CD8-positive, alpha-beta memory T cell (primary cell): ENCODE data around the gene DEPDC1. TPM values are rescaled to one million over a fixed set of nuclear protein-coding genes. Genes with fewer than 3 reads are reported as not detected.
A peak's percentile ranks its signal among the peaks of the same experiment; 100 is the strongest.
"Not testable (repeated sequence)": the region's sequence is repeated elsewhere in the genome, so short reads cannot be mapped to it uniquely, and the experiment has no call there.

Experiments used
- CTCF ChIA-PET: fragments of 350-600 bp; sonication (Branson Sonifier 250); formaldehyde crosslinking; loops from one replicate; lab custom pipeline; 2021; ENCODE audit warnings: antibody characterized with exemption; lab: Charles Lee
- POLR2A ChIA-PET: fragments of 350-600 bp; sonication (Branson Sonifier 250); formaldehyde crosslinking; loops from one replicate; lab custom pipeline; 2021; ENCODE audit warnings: antibody characterized with exemption; lab: Charles Lee
- DNase-seq, 5 donors: peaks; one replicate each; pipeline versions ENCODE4 v3.0.0 to v3.0.0-alpha.2; 2020 to 2022; ENCODE audit warnings: mixed read lengths in 1 of 5
- H3K27ac ChIP-seq: one replicate; pipeline ENCODE4 v1.7.0; 2013; ENCODE audit warnings: low read depth, mild to moderate bottlenecking, low read length, moderate library complexity
- H3K27me3 ChIP-seq: 2 replicates; pipeline ENCODE4 v1.7.0; 2013; ENCODE audit warnings: low read length, mild to moderate bottlenecking; ENCODE audit not compliant: insufficient read depth, poor library complexity, severe bottlenecking
- H3K36me3 ChIP-seq: 2 replicates; pipeline ENCODE4 v1.7.0; 2013; ENCODE audit warnings: mild to moderate bottlenecking, low read length, moderate library complexity; ENCODE audit not compliant: insufficient read depth
- H3K4me1 ChIP-seq: 2 replicates; pipeline ENCODE4 v1.7.0; 2013; ENCODE audit warnings: mild to moderate bottlenecking, low read length, moderate library complexity; ENCODE audit not compliant: insufficient read depth
- H3K4me3 ChIP-seq: 2 replicates; pipeline ENCODE4 v1.7.0; 2013; ENCODE audit warnings: mild to moderate bottlenecking, low read length
- H3K9me3 ChIP-seq: 2 replicates; pipeline ENCODE4 v1.7.0; 2013; ENCODE audit warnings: mild to moderate bottlenecking, low read length
- H3K27ac Mint-ChIP-seq, 8 donors: one replicate each; pipeline ENCODE4 v1.8.0; 2020 to 2021; ENCODE audit warnings: mixed read lengths in 8 of 8, mild to moderate bottlenecking in 6 of 8, inconsistent platforms in 3 of 8, moderate library complexity in 3 of 8
- H3K27me3 Mint-ChIP-seq, 2 donors: one replicate each; pipeline ENCODE4 v1.8.0; 2020 to 2021; ENCODE audit warnings: mixed read lengths in 2 of 2, mild to moderate bottlenecking in 1 of 2, moderate library complexity in 1 of 2
- H3K36me3 Mint-ChIP-seq, 3 donors: one replicate each; pipeline ENCODE4 v1.8.0; 2020 to 2021; ENCODE audit warnings: mixed read lengths in 3 of 3, inconsistent platforms in 1 of 3, mild to moderate bottlenecking in 1 of 3
- H3K4me1 Mint-ChIP-seq, 3 donors: one replicate each; pipeline ENCODE4 v1.8.0; 2020 to 2021; ENCODE audit warnings: mixed read lengths in 3 of 3, inconsistent platforms in 1 of 3, mild to moderate bottlenecking in 1 of 3
- H3K4me3 Mint-ChIP-seq, 7 donors: one replicate each; pipeline ENCODE4 v1.8.0; 2020 to 2021; ENCODE audit warnings: mixed read lengths in 7 of 7, mild to moderate bottlenecking in 6 of 7, moderate library complexity in 4 of 7, inconsistent platforms in 2 of 7
- H3K9me3 Mint-ChIP-seq, 5 donors: one replicate each; pipeline ENCODE4 v1.8.0; 2020 to 2022; ENCODE audit warnings: mixed read lengths in 5 of 5, mild to moderate bottlenecking in 3 of 5, moderate library complexity in 2 of 5, inconsistent platforms in 1 of 5
- polyA plus RNA-seq: library from polyadenylated mRNA; unstranded; fragments of 300-500 nt; fragmentation: Illumina TruSeq; gene quantifications from one replicate; pipeline ENCODE4 v1.2.3, GENCODE V29; 2021
- total RNA-seq, 2 experiments: library from RNA; stranded (reverse); gene quantifications; one replicate each; pipeline ENCODE4 v1.2.3, GENCODE V29; 2021

DEPDC1 gene
- total and polyA plus RNA-seq, 3 experiments from 2014 or later = 0.31 to 11.7 (median 11.4) TPM

- Histone ChIP-seq H3K4me1 (no peaks in the 10 kb centered on the region), H3K36me3 (no peaks in the 10 kb centered on the region), H3K27me3 (no peaks in the 10 kb centered on the region), H3K9me3 (no peaks in the 10 kb centered on the region), H3K4me3 (no peak overlapping the region), H3K27ac (no peak overlapping the region)
- POLR2A ChIA-PET = no interaction called here
- Mint-ChIP-seq H3K4me3 (no peak overlapping the region), H3K9me3 (peaks cover 0 to 3% (median 2%) of the 10 kb centered on the region in 5 donors), H3K27me3 (peaks cover 0 to 6% of the 10 kb centered on the region in 2 donors), H3K4me1 (no peaks in the 10 kb centered on the region), H3K36me3 (no peaks in the 10 kb centered on the region), H3K27ac (no peak overlapping the region)
- CTCF ChIA-PET = no interaction called here
- DNase-seq = no peak
These were observed 14.4 kb upstream of the DEPDC1 start for GRCh38 chr1:68511254-68511653.

GRCh38 chr1:68506386-68506785, 9.5 kb upstream of the DEPDC1 start:
- Histone ChIP-seq H3K36me3 (no peaks in the 10 kb centered on the region), H3K4me3 (no peak overlapping the region), H3K27ac (no peak overlapping the region), H3K9me3 (no peaks in the 10 kb centered on the region), H3K27me3 (no peaks in the 10 kb centered on the region), H3K4me1 (no peaks in the 10 kb centered on the region)
- Mint-ChIP-seq H3K27me3 (peaks cover 0 to 3% of the 10 kb centered on the region in 2 donors), H3K27ac (no peak overlapping the region), H3K4me1 (peaks cover 3 to 6% (median 6%) of the 10 kb centered on the region in 3 donors), H3K4me3 (no peak overlapping the region), H3K9me3 (peaks cover 0 to 5% (median 4%) of the 10 kb centered on the region in 5 donors), H3K36me3 (peaks cover 0 to 2% (median 0%) of the 10 kb centered on the region in 3 donors)
- no peak for DNase-seq
- ChIA-PET CTCF (no interaction called here), POLR2A (no interaction called here)

- peaks cover 13 to 26% (median 18%) of the 10 kb centered on the region in 3 donors for H3K4me1 Mint-ChIP-seq
- Histone ChIP-seq H3K9me3 (no peaks in the 10 kb centered on the region), H3K36me3 (no peaks in the 10 kb centered on the region), H3K4me3 (no peak overlapping the region), H3K4me1 (no peaks in the 10 kb centered on the region), H3K27me3 (no peaks in the 10 kb centered on the region), H3K27ac (no peak overlapping the region)
- peaks cover 0 to 3% of the 10 kb centered on the region in 2 donors for H3K27me3 Mint-ChIP-seq
- peaks cover 0 to 5% (median 3%) of the 10 kb centered on the region in 5 donors for H3K9me3 Mint-ChIP-seq
- ChIA-PET CTCF (no interaction called here), POLR2A (no interaction called here)
- no peak overlapping the region for H3K27ac Mint-ChIP-seq
- H3K36me3 Mint-ChIP-seq = peaks cover 0 to 2% (median 0%) of the 10 kb centered on the region in 3 donors
- DNase-seq = no peak
- H3K4me3 Mint-ChIP-seq = no peak overlapping the region
These were observed 6.2 kb upstream of the DEPDC1 start for GRCh38 chr1:68503085-68503484.

- ChIA-PET POLR2A (no interaction called here), CTCF (no interaction called here)
These were observed 446 bp upstream of the DEPDC1 start for GRCh38 chr1:68497358-68497698.

GRCh38 chr1:68495968-68496679, 758 bp downstream of the DEPDC1 start:
- Mint-ChIP-seq H3K36me3 (no peaks in the 10 kb centered on the region), H3K4me1 (peaks cover 28 to 51% (median 31%) of the 10 kb centered on the region in 3 donors), H3K9me3 (peaks cover 0 to 1% (median 0%) of the 10 kb centered on the region in 5 donors), H3K27me3 (peaks cover 1 to 4% of the 10 kb centered on the region in 2 donors), H3K27ac (peak overlapping the region in 5 of 8 donors; percentile 19 to 88 (median 64)), H3K4me3 (peak overlapping the region; percentile 86 to 93 (median 88))
- H3K4me1 ChIP-seq = peaks cover 12% of the 10 kb centered on the region
- POLR2A ChIA-PET = no interaction called here
- peak overlapping the region; percentile 60 for H3K27ac ChIP-seq
- H3K27me3 ChIP-seq = no peaks in the 10 kb centered on the region
- DNase-seq = no peak
- no peaks in the 10 kb centered on the region for H3K9me3 ChIP-seq
- peak overlapping the region; percentile 85 for H3K4me3 ChIP-seq
- no peaks in the 10 kb centered on the region for H3K36me3 ChIP-seq
- CTCF ChIA-PET = no interaction called here

More at GRCh38 chr1:68497358-68497698, 446 bp upstream of the DEPDC1 start:
- H3K27ac Mint-ChIP-seq = peak overlapping the region in 3 of 8 donors; percentile 13 to 72 (median 69)
- Histone ChIP-seq H3K9me3 (no peaks in the 10 kb centered on the region), H3K4me1 (peaks cover 12% of the 10 kb centered on the region), H3K27me3 (no peaks in the 10 kb centered on the region), H3K4me3 (peak overlapping the region; percentile 85), H3K36me3 (no peaks in the 10 kb centered on the region), H3K27ac (peak overlapping the region; percentile 60)
- H3K4me3 Mint-ChIP-seq = peak overlapping the region; percentile 86 to 93 (median 88)
- peaks cover 32 to 60% (median 39%) of the 10 kb centered on the region in 3 donors for H3K4me1 Mint-ChIP-seq
- DNase-seq = no peak
- peaks cover 0 to 2% (median 0%) of the 10 kb centered on the region in 5 donors for H3K9me3 Mint-ChIP-seq
- H3K36me3 Mint-ChIP-seq = peaks cover 0 to 2% (median 0%) of the 10 kb centered on the region in 3 donors
- peaks cover 1 to 4% of the 10 kb centered on the region in 2 donors for H3K27me3 Mint-ChIP-seq

- Mint-ChIP-seq H3K9me3 (peaks cover 0 to 1% (median 0%) of the 10 kb centered on the region in 5 donors), H3K4me3 (peak overlapping the region; percentile 86 to 93 (median 88)), H3K27ac (peak overlapping the region in 2 of 8 donors; percentile 36 to 76), H3K36me3 (no peaks in the 10 kb centered on the region), H3K27me3 (peaks cover 1 to 4% of the 10 kb centered on the region in 2 donors), H3K4me1 (peaks cover 23 to 45% (median 26%) of the 10 kb centered on the region in 3 donors)
- Histone ChIP-seq H3K4me1 (peaks cover 12% of the 10 kb centered on the region), H3K27ac (peak overlapping the region; percentile 60), H3K9me3 (no peaks in the 10 kb centered on the region), H3K27me3 (no peaks in the 10 kb centered on the region), H3K4me3 (peak overlapping the region; percentile 85), H3K36me3 (no peaks in the 10 kb centered on the region)
- DNase-seq = no peak
- ChIA-PET POLR2A (no interaction called here), CTCF (no interaction called here)
These were observed 1.4 kb downstream of the DEPDC1 start for GRCh38 chr1:68495532-68495931.

- POLR2A ChIA-PET = no interaction called here
- peaks cover 19 to 41% (median 21%) of the 10 kb centered on the region in 3 donors for H3K4me1 Mint-ChIP-seq
- H3K9me3 Mint-ChIP-seq = peaks cover 0 to 4% (median 0%) of the 10 kb centered on the region in 5 donors
- peaks cover 1 to 4% of the 10 kb centered on the region in 2 donors for H3K27me3 Mint-ChIP-seq
- H3K36me3 ChIP-seq = no peaks in the 10 kb centered on the region
- H3K4me3 ChIP-seq = no peak overlapping the region
- no peak overlapping the region for H3K27ac ChIP-seq
- no peak overlapping the region for H3K4me3 Mint-ChIP-seq
- peaks cover 12% of the 10 kb centered on the region for H3K4me1 ChIP-seq
- no peaks in the 10 kb centered on the region for H3K9me3 ChIP-seq
- no peaks in the 10 kb centered on the region for H3K27me3 ChIP-seq
- no peaks in the 10 kb centered on the region for H3K36me3 Mint-ChIP-seq
- no peak for DNase-seq
- H3K27ac Mint-ChIP-seq = peak overlapping the region in 1 of 8 donors; percentile 21
- CTCF ChIA-PET = no interaction called here
These were observed 3.7 kb downstream of the DEPDC1 start for GRCh38 chr1:68493193-68493592.

GRCh38 chr1:68492255-68492654, 4.6 kb downstream of the DEPDC1 start:
- H3K27me3 Mint-ChIP-seq, H3K36me3 ChIP-seq, H3K9me3 ChIP-seq, H3K27me3 ChIP-seq, POLR2A ChIA-PET, DNase-seq, H3K9me3 Mint-ChIP-seq, H3K4me3 Mint-ChIP-seq, H3K27ac ChIP-seq, H3K36me3 Mint-ChIP-seq, CTCF ChIA-PET, H3K4me3 ChIP-seq: not testable (repeated sequence)
- peaks cover 12% of the 10 kb centered on the region for H3K4me1 ChIP-seq
- H3K27ac Mint-ChIP-seq = peak overlapping the region in 1 of 8 donors; percentile 44
- H3K4me1 Mint-ChIP-seq = peaks cover 14 to 42% (median 27%) of the 10 kb centered on the region in 3 donors
